Cardiac fibroblast (primary cell): ENCODE measurements around the gene SLC25A47.

Experiments used
- DNase-seq, 2 donors: peaks; one replicate each; pipeline versions ENCODE4 v3.0.0 to v3.0.0-alpha.2; 2010; ENCODE audit warnings: low read depth in 2 of 2
- H3K4me3 ChIP-seq, 2 donors: replicated peaks in 1 of 2; 1 replicate in 1 of 2; 2 replicates in 1 of 2; pipeline ENCODE4 v1.5.1; 2011; ENCODE audit warnings: low read depth in 2 of 2, low read length in 2 of 2, mild to moderate bottlenecking in 2 of 2, moderate library complexity in 1 of 2
- CTCF ChIP-seq: IDR thresholded peaks from one replicate; pipeline ENCODE4 v1.5.1; 2011; ENCODE audit warnings: low read depth, mild to moderate bottlenecking, low read length, inconsistent platforms

SLC25A47 gene

GRCh38 chr14:100328495-100329163 is 5.5 kb downstream of the SLC25A47 start:
- no peak for TF ChIP-seq CTCF
- H3K4me3 ChIP-seq = no peak overlapping the region
- no peak for DNase-seq

- no peak for TF ChIP-seq CTCF
- DNase-seq = no peak
- no peak overlapping the region for H3K4me3 ChIP-seq
Measured at GRCh38 chr14:100329233-100330006, 6.3 kb downstream of the SLC25A47 start.

GRCh38 chr14:100330007-100330344 is 6.8 kb downstream of the SLC25A47 start:
- no peak for TF ChIP-seq CTCF
- no peak overlapping the region for H3K4me3 ChIP-seq
- DNase-seq = no peak

- no peak for DNase-seq
- H3K4me3 ChIP-seq = no peak overlapping the region
- TF ChIP-seq CTCF = no peak
Measured at GRCh38 chr14:100330388-100330931, 7.3 kb downstream of the SLC25A47 start.

- no peak overlapping the region for H3K4me3 ChIP-seq
- TF ChIP-seq CTCF = no peak
- DNase-seq = no peak
Measured at GRCh38 chr14:100332071-100332639, 9.0 kb downstream of the SLC25A47 start.

GRCh38 chr14:100332797-100333196 is 9.7 kb downstream of the SLC25A47 start:
- TF ChIP-seq CTCF = no peak
- no peak for DNase-seq
- H3K4me3 ChIP-seq = no peak overlapping the region
